Neural cell (in vitro differentiated cells): Measurements from ENCODE around the gene MYO10. TPM values are rescaled to one million over a fixed set of nuclear protein-coding genes. Genes with fewer than 3 reads are reported as not detected.

Experiments
- H2AFZ ChIP-seq: fragments of 200-600, 300-800 bp; sonication (generic), shearing (Covaris generic); 2 replicates; pipeline ENCODE4 v1.6.0; 2014; ENCODE audit warnings: low read depth, mild to moderate bottlenecking, antibody characterized with exemption, low read length, moderate library complexity
- H3F3A ChIP-seq: fragments of 200-600 bp; shearing (Covaris generic); 2 replicates; pipeline ENCODE4 v1.6.1; 2016; ENCODE audit warnings: mild to moderate bottlenecking, moderate library complexity, mixed read lengths, antibody characterized with exemption, low read length; ENCODE audit not compliant: insufficient read depth, poor library complexity, severe bottlenecking
- H3K27ac ChIP-seq: fragments of 200-600, 300-800 bp; sonication (generic), shearing (Covaris generic); 2 replicates; pipeline ENCODE4 v1.5.1; 2014; ENCODE audit warnings: mild to moderate bottlenecking, low read length, moderate library complexity
- H3K27me3 ChIP-seq: fragments of 300-800, 200-600 bp; sonication (generic), shearing (Covaris generic); 2 replicates; pipeline ENCODE4 v1.6.0; 2014; ENCODE audit warnings: mild to moderate bottlenecking, low read depth, low read length, moderate library complexity; ENCODE audit not compliant: insufficient read depth
- H3K36me3 ChIP-seq: fragments of 300-800, 200-600 bp; sonication (generic), shearing (Covaris generic); 2 replicates; pipeline ENCODE4 v1.5.1; 2014; ENCODE audit warnings: mild to moderate bottlenecking, antibody characterized with exemption, low read length, moderate library complexity; ENCODE audit not compliant: insufficient read depth
- H3K4me2 ChIP-seq: fragments of 300-800, 200-600 bp; sonication (generic), shearing (Covaris generic); 2 replicates; pipeline ENCODE4 v1.6.0; 2014; ENCODE audit warnings: mild to moderate bottlenecking, low read length
- H3K4me3 ChIP-seq: fragments of 300-800, 200-600 bp; sonication (generic), shearing (Covaris generic); 2 replicates; pipeline ENCODE4 v1.5.1; 2014; ENCODE audit warnings: mild to moderate bottlenecking, low read length, moderate library complexity
- H3K79me2 ChIP-seq: fragments of 200-600 bp; shearing (Covaris generic); replicated peaks from 2 replicates; pipeline ENCODE4 v1.6.0; 2014; ENCODE audit warnings: mild to moderate bottlenecking, low read length, moderate library complexity; ENCODE audit not compliant: insufficient read depth
- H3K9ac ChIP-seq: fragments of 300-800, 200-600 bp; sonication (generic), shearing (Covaris generic); 2 replicates; pipeline ENCODE4 v1.6.1; 2016; ENCODE audit warnings: mild to moderate bottlenecking, low read length, mixed read lengths
- H3K9me2 ChIP-seq: fragments of 200-600 bp; shearing (Covaris generic); 2 replicates; pipeline ENCODE4 v1.6.1; 2016; ENCODE audit warnings: mild to moderate bottlenecking, low read length, mixed read lengths; ENCODE audit not compliant: insufficient read depth
- H3K9me3 ChIP-seq: fragments of 200-600, 300-800 bp; sonication (generic), shearing (Covaris generic); 2 replicates; pipeline ENCODE4 v1.6.1; 2016; ENCODE audit warnings: mild to moderate bottlenecking, mixed run types, low read length, moderate library complexity, mixed read lengths
- H4K20me1 ChIP-seq: fragments of 200-600 bp; shearing (Covaris generic); 2 replicates; pipeline ENCODE4 v1.6.1; 2016; ENCODE audit warnings: mild to moderate bottlenecking, mixed run types; ENCODE audit not compliant: insufficient read depth
- CTCF ChIP-seq: fragments of 450-650 bp; IDR thresholded peaks from 2 replicates; pipeline ENCODE4 v1.5.1; 2014; ENCODE audit warnings: antibody characterized with exemption, mild to moderate bottlenecking, moderate library complexity; ENCODE audit not compliant: poor library complexity, severe bottlenecking
- EP300 ChIP-seq: fragments of 450-650 bp; conservative IDR thresholded peaks from 2 replicates; pipeline ENCODE4 v1.6.1; 2014; ENCODE audit warnings: antibody characterized with exemption, mild to moderate bottlenecking, moderate library complexity; ENCODE audit not compliant: poor library complexity, severe bottlenecking
- EZH2 ChIP-seq: fragments of 200-600, 300-800 bp; shearing (Covaris generic), sonication (generic); IDR thresholded peaks from 2 replicates; pipeline ENCODE4 v1.6.1; 2014; ENCODE audit warnings: antibody characterized with exemption, low read length, borderline replicate concordance, mild to moderate bottlenecking; ENCODE audit not compliant: insufficient read depth, poor library complexity, severe bottlenecking
- MXI1 ChIP-seq: fragments of 450-650 bp; conservative IDR thresholded peaks from 2 replicates; pipeline ENCODE4 v1.6.1; 2014; ENCODE audit warnings: antibody characterized with exemption, mild to moderate bottlenecking; ENCODE audit not compliant: poor library complexity, severe bottlenecking
- POLR2AphosphoS5 ChIP-seq: IDR thresholded peaks from 2 replicates; pipeline ENCODE4 v1.6.1; 2012
- RAD21 ChIP-seq: fragments of 450-650 bp; conservative IDR thresholded peaks from 2 replicates; pipeline ENCODE4 v1.6.1; 2014; ENCODE audit warnings: antibody characterized with exemption, mild to moderate bottlenecking, moderate library complexity
- REST ChIP-seq: IDR thresholded peaks from 2 replicates; pipeline ENCODE4 v1.6.1; 2012; ENCODE audit warnings: borderline replicate concordance
- SMC3 ChIP-seq: fragments of 450-650 bp; conservative IDR thresholded peaks from 2 replicates; pipeline ENCODE4 v1.6.1; 2014; ENCODE audit warnings: antibody characterized with exemption, mild to moderate bottlenecking, moderate library complexity; ENCODE audit not compliant: poor library complexity
- TAF1 ChIP-seq: IDR thresholded peaks from 2 replicates; pipeline ENCODE4 v1.6.1; 2012; ENCODE audit warnings: low read depth
- polyA plus RNA-seq: library from polyadenylated mRNA; depleted of rRNA; stranded (reverse); fragments of >200 nt; gene quantifications from 2 replicates; pipeline ENCODE4 v1.2.3, GENCODE V29; 2014

MYO10 gene
- polyA plus RNA-seq, 1 donor from 2014 or later = 3.2 TPM

GRCh38 chr5:16866795-16867576 lies 69.1 kb downstream of the MYO10 start:
- Histone ChIP-seq H2AFZ (no peak overlapping the region), H3K4me3 (no peak overlapping the region), H3K9ac (no peak overlapping the region), H3K9me3 (no peaks in the 10 kb centered on the region), H3K36me3 (no peaks in the 10 kb centered on the region), H3F3A (no peaks in the 10 kb centered on the region), H3K79me2 (no peaks in the 10 kb centered on the region), H3K27me3 (no peaks in the 10 kb centered on the region), H3K9me2 (no peaks in the 10 kb centered on the region), H4K20me1 (no peaks in the 10 kb centered on the region), H3K27ac (no peak overlapping the region), H3K4me2 (no peak overlapping the region)
- TF ChIP-seq SMC3 (no peak), REST (no peak), RAD21 (no peak), MXI1 (no peak), POLR2AphosphoS5 (no peak), EZH2 (no peak), EP300 (no peak), TAF1 (no peak), CTCF (no peak)

GRCh38 chr5:16866273-16866672 lies 69.8 kb downstream of the MYO10 start:
- H3K4me3 ChIP-seq = no peak overlapping the region
- H3K36me3 ChIP-seq = no peaks in the 10 kb centered on the region
- no peak overlapping the region for H3K9ac ChIP-seq
- no peaks in the 10 kb centered on the region for H3K79me2 ChIP-seq
- H3K9me2 ChIP-seq = no peaks in the 10 kb centered on the region
- no peaks in the 10 kb centered on the region for H4K20me1 ChIP-seq
- no peak overlapping the region for H2AFZ ChIP-seq
- no peak overlapping the region for H3K27ac ChIP-seq
- no peaks in the 10 kb centered on the region for H3K9me3 ChIP-seq
- TF ChIP-seq TAF1 = no peak
- no peak for TF ChIP-seq MXI1
- TF ChIP-seq RAD21 = no peak
- TF ChIP-seq CTCF = no peak
- no peak for TF ChIP-seq SMC3
- no peak for TF ChIP-seq EZH2
- TF ChIP-seq EP300 = no peak
- TF ChIP-seq REST = no peak
- no peak for TF ChIP-seq POLR2AphosphoS5
- no peak overlapping the region for H3K4me2 ChIP-seq
- H3F3A ChIP-seq = no peaks in the 10 kb centered on the region
- no peaks in the 10 kb centered on the region for H3K27me3 ChIP-seq
